Mesenchymal stem cell (in vitro differentiated cells and primary cell): ENCODE measurements around the gene UACA.

ENCODE experiments used
- DNase-seq: peaks from one replicate; pipeline ENCODE4 v3.0.0-alpha.2; 2013
- H2AFZ ChIP-seq: one replicate; pipeline ENCODE4 v1.6.1; 2013; ENCODE audit warnings: low read depth, mild to moderate bottlenecking, control low read depth, inconsistent platforms, low read length, moderate library complexity
- H2AK5ac ChIP-seq: 2 replicates; pipeline ENCODE4 v1.6.1; 2013; ENCODE audit warnings: low read length, moderate library complexity, mild to moderate bottlenecking, inconsistent platforms; ENCODE audit not compliant: severe bottlenecking
- H2BK120ac ChIP-seq: one replicate; pipeline ENCODE4 v1.6.1; 2013; ENCODE audit warnings: low read depth, mild to moderate bottlenecking, inconsistent platforms, low read length, moderate library complexity
- H2BK12ac ChIP-seq, 2 experiments: one replicate each; pipeline ENCODE4 v1.6.1; 2013; ENCODE audit warnings: inconsistent platforms in 2 of 2, low read length in 2 of 2, mild to moderate bottlenecking in 2 of 2, moderate library complexity in 2 of 2, control low read depth in 1 of 2
- H2BK15ac ChIP-seq: one replicate; pipeline ENCODE4 v1.6.1; 2013; ENCODE audit warnings: mild to moderate bottlenecking, low read depth, inconsistent platforms; ENCODE audit not compliant: poor library complexity, severe bottlenecking
- H2BK5ac ChIP-seq: 2 replicates; pipeline ENCODE4 v1.6.1; 2013; ENCODE audit warnings: low read depth, mild to moderate bottlenecking, low read length, control low read depth, inconsistent platforms; ENCODE audit not compliant: poor library complexity, severe bottlenecking
- H3K14ac ChIP-seq, 2 experiments: one replicate each; pipeline ENCODE4 v1.6.1; 2013; ENCODE audit warnings: inconsistent platforms in 2 of 2, low read length in 2 of 2, control low read depth in 1 of 2, mild to moderate bottlenecking in 1 of 2, moderate library complexity in 1 of 2
- H3K18ac ChIP-seq, 2 experiments: one replicate each; pipeline ENCODE4 v1.6.1; 2013; ENCODE audit warnings: inconsistent platforms in 2 of 2, low read length in 2 of 2, control low read depth in 1 of 2, low read depth in 1 of 2, mild to moderate bottlenecking in 1 of 2
- H3K23ac ChIP-seq, 2 experiments: one replicate each; pipeline ENCODE4 v1.6.1; 2013; ENCODE audit warnings: inconsistent platforms in 2 of 2, low read length in 2 of 2, mild to moderate bottlenecking in 2 of 2, moderate library complexity in 2 of 2, control low read depth in 1 of 2
- H3K27ac ChIP-seq: 2 replicates; pipeline ENCODE4 v1.5.1; 2013; ENCODE audit warnings: mild to moderate bottlenecking, moderate library complexity, low read length, control low read depth, inconsistent platforms; ENCODE audit not compliant: poor library complexity, severe bottlenecking
- H3K27me3 ChIP-seq, 2 experiments: 2 replicates each; pipeline versions ENCODE4 v1.6.1 to v1.7.0; 2013; ENCODE audit warnings: low read length in 2 of 2, mild to moderate bottlenecking in 2 of 2, moderate library complexity in 2 of 2, control low read depth in 1 of 2, inconsistent platforms in 1 of 2; ENCODE audit not compliant: control insufficient read depth in 1 of 2, insufficient read depth in 1 of 2
- H3K36me3 ChIP-seq, 2 experiments: 2 replicates each; pipeline versions ENCODE4 v1.6.1 to v1.7.0; 2013; ENCODE audit warnings: low read length in 2 of 2, control low read depth in 1 of 2, inconsistent platforms in 1 of 2, low read depth in 1 of 2, mild to moderate bottlenecking in 1 of 2; ENCODE audit not compliant: insufficient read depth in 2 of 2, control insufficient read depth in 1 of 2
- H3K4ac ChIP-seq, 2 experiments: one replicate each; pipeline ENCODE4 v1.6.1; 2013; ENCODE audit warnings: inconsistent platforms in 2 of 2, low read length in 2 of 2, mild to moderate bottlenecking in 2 of 2, moderate library complexity in 2 of 2, control low read depth in 1 of 2, low read depth in 1 of 2
- H3K4me1 ChIP-seq: 2 replicates; pipeline ENCODE4 v1.6.1; 2013; ENCODE audit warnings: low read depth, low read length, control low read depth; ENCODE audit not compliant: control insufficient read depth, insufficient read depth
- H3K4me2 ChIP-seq: 2 replicates; pipeline ENCODE4 v1.6.1; 2013; ENCODE audit warnings: low read length, mild to moderate bottlenecking, inconsistent platforms; ENCODE audit not compliant: poor library complexity, severe bottlenecking
- H3K4me3 ChIP-seq, 2 experiments: 2 replicates each; pipeline versions ENCODE4 v1.5.1 to v1.7.0; 2013; ENCODE audit warnings: low read length in 2 of 2, mild to moderate bottlenecking in 2 of 2, control low read depth in 1 of 2, low read depth in 1 of 2; ENCODE audit not compliant: insufficient read depth in 1 of 2
- H3K79me1 ChIP-seq: replicated peaks from 2 replicates; pipeline ENCODE4 v1.6.1; 2013; ENCODE audit warnings: mild to moderate bottlenecking, control low read depth, low read length, inconsistent platforms; ENCODE audit not compliant: poor library complexity, severe bottlenecking
- H3K9ac ChIP-seq: 2 replicates; pipeline ENCODE4 v1.7.0; 2013; ENCODE audit warnings: mild to moderate bottlenecking, low read length, moderate library complexity
- H3K9me3 ChIP-seq: 2 replicates; pipeline ENCODE4 v1.7.0; 2013; ENCODE audit warnings: mild to moderate bottlenecking, low read length; ENCODE audit not compliant: control insufficient read depth
- H4K8ac ChIP-seq: one replicate; pipeline ENCODE4 v1.6.1; 2013; ENCODE audit warnings: inconsistent platforms, mild to moderate bottlenecking, low read length, moderate library complexity
- H4K91ac ChIP-seq: one replicate; pipeline ENCODE4 v1.6.1; 2013; ENCODE audit warnings: mild to moderate bottlenecking, low read length, inconsistent platforms
- WGBS: methylation state at CpG from one replicate; pipeline ENCODE4 v1.1.7; 2013; ENCODE audit warnings: mixed read lengths; 5-methylcytosine and 5-hydroxymethylcytosine counted together

Gene UACA

DNA sequence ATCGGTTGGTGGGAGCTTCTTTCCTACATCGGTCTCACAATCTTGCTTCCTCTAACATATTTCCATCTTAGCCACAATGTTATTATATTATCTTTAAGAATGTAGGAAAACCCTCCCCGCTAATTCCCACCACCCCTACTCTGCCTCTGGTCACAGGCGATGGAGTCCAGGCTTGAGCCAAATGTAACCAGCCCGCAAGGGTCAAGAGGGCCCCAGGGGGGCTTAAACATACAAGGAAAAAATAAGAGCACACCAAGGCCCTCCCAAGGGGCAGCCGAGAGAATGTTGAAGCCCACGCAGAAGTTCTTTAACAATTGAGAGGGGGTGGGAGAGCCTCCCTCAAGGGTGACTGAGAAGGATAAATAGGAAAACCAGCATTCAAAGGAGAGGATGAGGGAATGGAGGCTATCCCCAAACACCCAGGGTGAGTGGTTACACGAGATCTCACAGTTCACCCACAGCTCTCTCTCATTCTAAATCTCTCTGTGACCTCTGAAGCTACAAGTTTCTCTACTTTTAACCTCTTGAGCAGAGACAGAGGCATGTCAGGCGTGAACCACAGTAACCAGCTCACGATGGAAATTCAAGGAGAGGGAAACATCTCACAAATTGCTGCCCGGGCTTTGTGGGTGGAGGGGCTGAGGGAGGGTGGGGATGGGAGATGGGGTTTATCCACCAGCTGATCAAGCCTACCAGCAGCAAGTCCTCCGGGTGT is 31.4 kb upstream of the UACA start:
- H3K27ac ChIP-seq: peak overlapping the region; percentile 98
- H3K4me2 ChIP-seq: peak overlapping the region; percentile 32
- H2AFZ ChIP-seq: no peak overlapping the region
- peak overlapping the region; percentile 94 for H3K9ac ChIP-seq
- H3K27me3 ChIP-seq: no peaks in the 10 kb centered on the region
- no peak overlapping the region for H4K8ac ChIP-seq
- H4K91ac ChIP-seq: peak overlapping the region; percentile 85
- peak overlapping the region; percentile 84 to 98 for H2BK12ac ChIP-seq
- H3K18ac ChIP-seq: peak overlapping the region; percentile 58 to 94
- H3K14ac ChIP-seq: no peak overlapping the region
- WGBS: 5% methylated on average over 10 of the region's 12 CpGs
- no peaks in the 10 kb centered on the region for H3K79me1 ChIP-seq
- H3K9me3 ChIP-seq: no peaks in the 10 kb centered on the region
- peaks cover 28% of the 10 kb centered on the region for H3K4me1 ChIP-seq
- H3K4me3 ChIP-seq: peak overlapping the region in 1 of 2 experiments; percentile 46
- peak; percentile 84 for DNase-seq
- H3K4ac ChIP-seq: peak overlapping the region; percentile 62 to 96
- H2BK5ac ChIP-seq: peak overlapping the region; percentile 99
- H2BK15ac ChIP-seq: no peak overlapping the region
- H2BK120ac ChIP-seq: peak overlapping the region; percentile 93
- H3K23ac ChIP-seq: no peak overlapping the region
- no peaks in the 10 kb centered on the region for H3K36me3 ChIP-seq
- peak overlapping the region; percentile 98 for H2AK5ac ChIP-seq

GRCh38 chr15:70793694-70794093 is 30.3 kb upstream of the UACA start:
- Histone ChIP-seq H4K8ac (peak overlapping the region; percentile 21), H3K79me1 (no peaks in the 10 kb centered on the region), H2BK120ac (peak overlapping the region; percentile 93), H2BK15ac (peak overlapping the region; percentile 55), H3K4me2 (no peak overlapping the region), H3K36me3 (no peaks in the 10 kb centered on the region), H3K9me3 (no peaks in the 10 kb centered on the region), H2BK5ac (peak overlapping the region; percentile 21), H2BK12ac (peak overlapping the region; percentile 84 to 98), H2AFZ (no peak overlapping the region), H3K27ac (peak overlapping the region; percentile 98), H2AK5ac (peak overlapping the region; percentile 98), H3K4ac (peak overlapping the region; percentile 62 to 96), H3K27me3 (no peaks in the 10 kb centered on the region), H3K4me1 (peaks cover 26% of the 10 kb centered on the region), H4K91ac (peak overlapping the region; percentile 85), H3K9ac (peak overlapping the region; percentile 94), H3K14ac (peak overlapping the region in 1 of 2 experiments; percentile 45), H3K4me3 (peak overlapping the region in 1 of 2 experiments; percentile 46), H3K23ac (no peak overlapping the region), H3K18ac (peak overlapping the region; percentile 58 to 94)
- WGBS: 76% methylated on average over 6 of the region's 6 CpGs
- DNase-seq: peak; percentile 39

- Histone ChIP-seq H3K23ac (no peak overlapping the region), H3K18ac (peak overlapping the region in 1 of 2 experiments; percentile 64), H4K8ac (no peak overlapping the region), H3K27ac (no peak overlapping the region), H4K91ac (peak overlapping the region; percentile 43), H3K9ac (peak overlapping the region; percentile 20), H3K79me1 (no peaks in the 10 kb centered on the region), H3K4me2 (no peak overlapping the region), H2BK12ac (peak overlapping the region; percentile 67 to 88), H3K4me3 (no peak overlapping the region), H3K4ac (peak overlapping the region in 1 of 2 experiments; percentile 63), H3K9me3 (no peaks in the 10 kb centered on the region), H3K27me3 (no peaks in the 10 kb centered on the region), H2AFZ (no peak overlapping the region), H3K4me1 (peaks cover 23% of the 10 kb centered on the region), H3K36me3 (no peaks in the 10 kb centered on the region), H3K14ac (no peak overlapping the region), H2BK5ac (peak overlapping the region; percentile 49), H2BK120ac (no peak overlapping the region), H2AK5ac (peak overlapping the region; percentile 86), H2BK15ac (no peak overlapping the region)
- DNase-seq: peak; percentile 59
- 0% methylated on average over 1 of the region's 2 CpGs for WGBS
Observed at GRCh38 chr15:70792171-70792573, 28.8 kb upstream of the UACA start.

GRCh38 chr15:70791259-70791658 is 27.9 kb upstream of the UACA start:
- peak overlapping the region; percentile 12 for H2BK15ac ChIP-seq
- WGBS: 86% methylated on average over 3 of the region's 5 CpGs
- no peak overlapping the region for H3K27ac ChIP-seq
- H3K4me2 ChIP-seq: no peak overlapping the region
- peak overlapping the region in 1 of 2 experiments; percentile 1 for H3K18ac ChIP-seq
- H2BK12ac ChIP-seq: peak overlapping the region; percentile 1 to 38
- no peak overlapping the region for H3K23ac ChIP-seq
- no peak overlapping the region for H3K9ac ChIP-seq
- H3K9me3 ChIP-seq: no peaks in the 10 kb centered on the region
- peak overlapping the region in 1 of 2 experiments; percentile 68 for H3K4ac ChIP-seq
- no peaks in the 10 kb centered on the region for H3K79me1 ChIP-seq
- no peak overlapping the region for H4K8ac ChIP-seq
- H3K14ac ChIP-seq: no peak overlapping the region
- peaks cover 23% of the 10 kb centered on the region for H3K4me1 ChIP-seq
- no peak overlapping the region for H2BK120ac ChIP-seq
- no peak for DNase-seq
- H2AFZ ChIP-seq: no peak overlapping the region
- H4K91ac ChIP-seq: peak overlapping the region; percentile 77
- no peaks in the 10 kb centered on the region for H3K27me3 ChIP-seq
- H2AK5ac ChIP-seq: peak overlapping the region; percentile 1
- H2BK5ac ChIP-seq: no peak overlapping the region
- no peaks in the 10 kb centered on the region for H3K36me3 ChIP-seq
- no peak overlapping the region for H3K4me3 ChIP-seq
